HG03565 (cell line): ENCODE results near the gene GPR31.

ENCODE experiments used
- ATAC-seq: cut with Tn5 transposase; IDR thresholded peaks from one replicate; pipeline ENCODE4 v1.9.1; 2021; ENCODE audit warnings: mild to moderate bottlenecking, moderate library complexity; ENCODE audit not compliant: unreplicated experiment

Gene GPR31

GRCh38 chr6:167120583-167120903 lies 37.2 kb downstream of the GPR31 start:
- ATAC-seq = no peak

GRCh38 chr6:167119670-167120582 lies 37.9 kb downstream of the GPR31 start:
- ATAC-seq = no peak

- ATAC-seq = no peak
These were observed 38.9 kb downstream of the GPR31 start for GRCh38 chr6:167118839-167119238.

- ATAC-seq = no peak
These were observed 39.8 kb downstream of the GPR31 start for GRCh38 chr6:167118006-167118405.

- no peak for ATAC-seq
These were observed 40.9 kb downstream of the GPR31 start for GRCh38 chr6:167116838-167117228.

GRCh38 chr6:167116109-167116837 lies 41.5 kb downstream of the GPR31 start:
- ATAC-seq = no peak

GRCh38 chr6:167115054-167115453 lies 42.7 kb downstream of the GPR31 start:
- ATAC-seq = no peak

- ATAC-seq = peak; percentile 88
These were observed 43.6 kb downstream of the GPR31 start for GRCh38 chr6:167113935-167114910.

GRCh38 chr6:167113047-167113754 lies 44.6 kb downstream of the GPR31 start:
- ATAC-seq = peak; percentile 44

GRCh38 chr6:167112421-167112820 lies 45.4 kb downstream of the GPR31 start:
- no peak for ATAC-seq

- ATAC-seq = no peak
These were observed 46.2 kb downstream of the GPR31 start for GRCh38 chr6:167111597-167111996.

- no peak for ATAC-seq
These were observed 48.1 kb downstream of the GPR31 start for GRCh38 chr6:167109651-167110050.

GRCh38 chr6:167108278-167108677 lies 49.5 kb downstream of the GPR31 start:
- ATAC-seq = no peak

- no peak for ATAC-seq
These were observed 50.0 kb downstream of the GPR31 start for GRCh38 chr6:167107787-167108186.

GRCh38 chr6:167106406-167106805 lies 51.4 kb downstream of the GPR31 start:
- no peak for ATAC-seq
